DOHH2 (cell line): Measurements from ENCODE around the gene BPTF.

Experiments
- H3F3A ChIP-seq: fragments of 200-600 bp; sonication (generic), shearing (Covaris generic); 2 replicates; pipeline ENCODE4 v1.6.0; 2016; ENCODE audit warnings: antibody characterized with exemption, mild to moderate bottlenecking; ENCODE audit not compliant: control insufficient read depth, insufficient read depth
- H3K27ac ChIP-seq: fragments of 200-600 bp; sonication (generic); 2 replicates; pipeline ENCODE4 v1.5.1; 2014; ENCODE audit warnings: low read depth, mild to moderate bottlenecking, low read length, moderate library complexity
- H3K27me3 ChIP-seq: fragments of 200-600 bp; sonication (generic); 2 replicates; pipeline ENCODE4 v1.6.1; 2014; ENCODE audit warnings: mild to moderate bottlenecking, low read length, mixed read lengths; ENCODE audit not compliant: control insufficient read depth
- H3K36me3 ChIP-seq: fragments of 200-600 bp; sonication (generic); 2 replicates; pipeline ENCODE4 v1.6.1; 2014; ENCODE audit warnings: mild to moderate bottlenecking, low read length, moderate library complexity, mixed read lengths; ENCODE audit not compliant: control insufficient read depth
- H3K4me1 ChIP-seq: fragments of 200-600 bp; sonication (generic); 2 replicates; pipeline ENCODE4 v1.6.1; 2014; ENCODE audit warnings: mild to moderate bottlenecking, low read length, mixed read lengths; ENCODE audit not compliant: control insufficient read depth
- H3K4me2 ChIP-seq: fragments of 200-600 bp; sonication (generic); 2 replicates; pipeline ENCODE4 v1.6.0; 2014; ENCODE audit warnings: mild to moderate bottlenecking, low read length, moderate library complexity
- H3K4me3 ChIP-seq: fragments of 200-600 bp; sonication (generic); 2 replicates; pipeline ENCODE4 v1.5.1; 2014; ENCODE audit warnings: mild to moderate bottlenecking, low read length, mixed read lengths
- H3K79me2 ChIP-seq: fragments of 200-600 bp; sonication (generic); 2 replicates; pipeline ENCODE4 v1.6.1; 2014; ENCODE audit warnings: mild to moderate bottlenecking, low read length, mixed read lengths; ENCODE audit not compliant: control insufficient read depth
- H3K9me2 ChIP-seq: fragments of 200-600 bp; sonication (generic); replicated peaks from 2 replicates; pipeline ENCODE4 v1.6.1; 2014; ENCODE audit warnings: mild to moderate bottlenecking, low read length, mixed read lengths; ENCODE audit not compliant: control insufficient read depth
- H3K9me3 ChIP-seq: fragments of 200-600 bp; sonication (generic); 2 replicates; pipeline ENCODE4 v1.6.1; 2014; ENCODE audit warnings: antibody characterized with exemption, low read length, mixed read lengths; ENCODE audit not compliant: control insufficient read depth, insufficient read depth
- H4K20me1 ChIP-seq: fragments of 200-600 bp; sonication (generic); 2 replicates; pipeline ENCODE4 v1.6.0; 2014; ENCODE audit warnings: low read depth, mild to moderate bottlenecking, antibody characterized with exemption, low read length, moderate library complexity; ENCODE audit not compliant: control insufficient read depth, insufficient read depth
- EZH2phosphoT487 ChIP-seq: fragments of 200-600 bp; sonication (generic); IDR thresholded peaks from 2 replicates; pipeline ENCODE4 v1.6.1; 2017; ENCODE audit warnings: borderline replicate concordance, mild to moderate bottlenecking, antibody characterized with exemption, low read length, moderate library complexity, mixed read lengths
- TF ChIP-seq, protein P1 (sequence below): fragments of 200-600 bp; sonication (generic); IDR thresholded peaks from one replicate; pipeline ENCODE4 v1.5.1; 2014; ENCODE audit warnings: antibody characterized with exemption, mild to moderate bottlenecking, low read depth, low read length; ENCODE audit not compliant: poor library complexity, severe bottlenecking

BPTF gene

DNA sequence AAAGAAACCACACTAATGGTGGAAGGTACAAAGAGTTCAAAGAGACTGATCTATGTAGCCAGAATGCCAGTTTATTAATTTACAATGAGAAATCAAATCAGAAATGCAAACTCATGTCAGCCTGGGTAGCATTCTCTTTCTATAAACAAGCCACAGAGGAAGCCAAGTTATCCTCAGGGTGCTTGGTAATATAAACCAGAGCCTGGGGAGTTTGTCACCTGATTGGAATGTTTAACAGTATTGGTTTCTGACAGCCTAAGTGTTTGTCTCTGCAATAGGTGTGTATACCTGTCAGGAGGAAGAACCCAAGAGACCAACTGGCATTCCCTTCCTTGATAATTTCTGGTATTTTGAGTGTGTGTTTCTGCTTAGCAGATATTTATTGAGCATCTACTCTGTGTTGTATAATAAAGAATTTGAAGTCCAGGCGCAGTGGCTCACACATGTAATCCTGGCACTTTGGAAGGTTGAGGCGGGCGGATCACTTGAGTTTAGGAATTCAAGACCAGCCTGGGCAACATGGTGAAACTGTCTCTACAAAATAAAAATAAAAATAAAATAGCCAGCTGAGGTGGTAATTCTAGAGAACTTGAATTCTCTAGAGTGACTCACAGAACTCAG lies 174.1 kb downstream of the BPTF start:
- no peaks in the 10 kb centered on the region for H3K36me3 ChIP-seq
- TF ChIP-seq, protein P1, sequence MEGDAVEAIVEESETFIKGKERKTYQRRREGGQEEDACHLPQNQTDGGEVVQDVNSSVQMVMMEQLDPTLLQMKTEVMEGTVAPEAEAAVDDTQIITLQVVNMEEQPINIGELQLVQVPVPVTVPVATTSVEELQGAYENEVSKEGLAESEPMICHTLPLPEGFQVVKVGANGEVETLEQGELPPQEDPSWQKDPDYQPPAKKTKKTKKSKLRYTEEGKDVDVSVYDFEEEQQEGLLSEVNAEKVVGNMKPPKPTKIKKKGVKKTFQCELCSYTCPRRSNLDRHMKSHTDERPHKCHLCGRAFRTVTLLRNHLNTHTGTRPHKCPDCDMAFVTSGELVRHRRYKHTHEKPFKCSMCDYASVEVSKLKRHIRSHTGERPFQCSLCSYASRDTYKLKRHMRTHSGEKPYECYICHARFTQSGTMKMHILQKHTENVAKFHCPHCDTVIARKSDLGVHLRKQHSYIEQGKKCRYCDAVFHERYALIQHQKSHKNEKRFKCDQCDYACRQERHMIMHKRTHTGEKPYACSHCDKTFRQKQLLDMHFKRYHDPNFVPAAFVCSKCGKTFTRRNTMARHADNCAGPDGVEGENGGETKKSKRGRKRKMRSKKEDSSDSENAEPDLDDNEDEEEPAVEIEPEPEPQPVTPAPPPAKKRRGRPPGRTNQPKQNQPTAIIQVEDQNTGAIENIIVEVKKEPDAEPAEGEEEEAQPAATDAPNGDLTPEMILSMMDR, result no peak
- TF ChIP-seq EZH2phosphoT487, result no peak
- peaks cover 9% of the 10 kb centered on the region for H3F3A ChIP-seq
- no peaks in the 10 kb centered on the region for H3K79me2 ChIP-seq
- H3K4me1 ChIP-seq, result peaks cover 23% of the 10 kb centered on the region
- H3K4me2 ChIP-seq, result no peak overlapping the region
- H3K27me3 ChIP-seq, result peaks cover 24% of the 10 kb centered on the region
- no peak overlapping the region for H3K27ac ChIP-seq
- H3K9me3 ChIP-seq, result no peaks in the 10 kb centered on the region
- H3K4me3 ChIP-seq, result no peak overlapping the region
- H3K9me2 ChIP-seq, result no peaks in the 10 kb centered on the region
- no peaks in the 10 kb centered on the region for H4K20me1 ChIP-seq

DNA sequence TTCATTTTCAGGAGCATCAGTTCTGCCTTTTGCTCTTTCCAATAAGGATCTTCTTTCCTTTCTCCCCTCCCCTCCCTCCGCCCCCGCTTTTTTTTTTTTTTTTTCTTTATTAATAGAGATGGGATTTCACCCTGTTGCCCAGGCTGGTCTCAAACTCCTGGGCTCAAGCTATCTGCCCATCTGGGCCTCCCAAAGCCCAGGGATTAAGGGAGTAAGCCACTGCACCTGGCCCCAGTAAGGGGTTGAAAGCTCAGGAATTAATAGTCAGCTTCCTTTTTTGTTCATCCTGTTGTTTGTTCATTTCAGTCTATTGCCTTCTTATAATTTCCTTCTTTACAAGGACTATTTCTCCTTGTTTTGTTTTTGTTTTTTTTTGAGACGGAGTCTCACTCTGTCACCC lies 178.9 kb downstream of the BPTF start:
- TF ChIP-seq, protein P1, result no peak
- TF ChIP-seq EZH2phosphoT487, result no peak
- H3K9me3 ChIP-seq, result no peaks in the 10 kb centered on the region
- no peaks in the 10 kb centered on the region for H3K27me3 ChIP-seq
- no peaks in the 10 kb centered on the region for H3F3A ChIP-seq
- H3K4me1 ChIP-seq, result no peaks in the 10 kb centered on the region
- H4K20me1 ChIP-seq, result no peaks in the 10 kb centered on the region
- H3K27ac ChIP-seq, result no peak overlapping the region
- H3K79me2 ChIP-seq, result no peaks in the 10 kb centered on the region
- H3K4me3 ChIP-seq, result no peak overlapping the region
- H3K9me2 ChIP-seq, result no peaks in the 10 kb centered on the region
- H3K36me3 ChIP-seq, result no peaks in the 10 kb centered on the region
- H3K4me2 ChIP-seq, result no peak overlapping the region

DNA sequence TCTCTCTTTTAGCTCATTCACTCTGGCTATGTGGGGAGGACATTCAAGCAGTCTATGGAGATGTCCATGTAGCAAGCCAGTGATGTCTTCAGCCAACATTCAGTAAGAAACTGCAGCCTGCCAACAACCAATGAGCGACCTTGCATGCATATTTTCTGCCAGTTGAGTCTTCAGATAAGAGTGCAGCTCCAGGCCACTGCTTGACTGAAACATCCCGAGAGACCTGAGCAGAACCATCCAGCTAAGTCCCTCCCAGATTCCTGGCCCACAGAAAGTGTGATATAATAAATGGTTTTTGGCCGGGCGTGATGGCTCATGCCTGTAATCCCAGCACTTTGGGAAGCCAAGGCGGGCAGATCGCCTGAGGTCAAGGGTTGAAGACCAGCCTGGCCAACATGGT lies 181.5 kb downstream of the BPTF start:
- Histone ChIP-seq H3K79me2 (no peaks in the 10 kb centered on the region), H3K4me2 (no peak overlapping the region), H3K4me3 (no peak overlapping the region), H3K4me1 (0 out of 2 replicates have a peak, but pooled peaks cover 3% of the 10 kb centered on the region), H3K9me2 (no peaks in the 10 kb centered on the region), H4K20me1 (no peaks in the 10 kb centered on the region), H3K27ac (no peak overlapping the region), H3K9me3 (no peaks in the 10 kb centered on the region), H3F3A (no peaks in the 10 kb centered on the region), H3K36me3 (no peaks in the 10 kb centered on the region), H3K27me3 (no peaks in the 10 kb centered on the region)
- TF ChIP-seq EZH2phosphoT487, result no peak
- TF ChIP-seq, protein P1, result no peak
